Stimulated activated CD4-positive, alpha-beta T cell treated with anti-CD3 and anti-CD28 coated beads, TNF-alpha, amount 100 ng/mL, for 48 hours (primary cell): Measurements from ENCODE around the gene HES6.

Experiments
- DNase-seq, 3 donors: peaks; one replicate each; pipeline ENCODE4 v3.0.0-alpha.2; 2020; ENCODE audit warnings: low read depth in 3 of 3

The HES6 gene

DNA sequence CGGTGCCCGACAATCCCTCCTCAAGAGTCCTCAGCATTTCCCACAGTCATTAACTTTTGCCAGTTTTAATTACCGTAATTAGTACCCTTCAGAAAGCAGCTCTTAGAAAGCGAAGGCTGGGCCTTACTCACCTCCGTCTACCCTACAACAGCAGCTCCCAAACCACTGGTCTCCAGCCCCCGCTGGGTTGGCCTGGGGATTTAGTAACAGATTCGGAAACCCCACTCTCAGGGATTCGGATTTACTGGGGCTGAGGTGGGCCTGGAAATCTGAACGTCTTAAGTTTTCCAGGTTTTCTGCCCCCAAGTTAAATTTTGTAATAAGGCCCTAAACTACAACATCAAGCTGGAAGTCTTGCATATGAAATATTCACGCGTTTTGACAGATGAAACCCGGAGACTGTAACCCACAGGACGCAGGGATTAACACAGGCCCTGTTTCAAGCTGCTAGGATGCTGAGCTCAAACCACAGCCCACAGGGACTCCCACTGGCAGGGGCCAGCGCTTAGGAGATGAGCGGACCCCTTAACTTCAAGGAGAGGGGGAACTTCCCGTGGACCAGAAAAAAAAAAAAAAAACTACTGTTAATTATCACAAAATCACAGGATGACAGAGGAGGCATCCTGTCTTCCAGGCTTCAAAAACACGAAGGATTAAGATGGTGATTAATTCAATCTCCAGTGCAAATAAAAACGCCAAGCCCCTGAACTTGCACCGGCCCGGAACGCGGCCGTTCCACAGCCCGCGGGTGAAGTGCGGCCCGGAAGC lies 37.3 kb downstream of the HES6 start:
- no peak for DNase-seq

- DNase-seq: no peak
Observed at GRCh38 chr2:238190445-238190844, 49.4 kb downstream of the HES6 start.
